ENCODE data around the gene CCM2.

DNA sequence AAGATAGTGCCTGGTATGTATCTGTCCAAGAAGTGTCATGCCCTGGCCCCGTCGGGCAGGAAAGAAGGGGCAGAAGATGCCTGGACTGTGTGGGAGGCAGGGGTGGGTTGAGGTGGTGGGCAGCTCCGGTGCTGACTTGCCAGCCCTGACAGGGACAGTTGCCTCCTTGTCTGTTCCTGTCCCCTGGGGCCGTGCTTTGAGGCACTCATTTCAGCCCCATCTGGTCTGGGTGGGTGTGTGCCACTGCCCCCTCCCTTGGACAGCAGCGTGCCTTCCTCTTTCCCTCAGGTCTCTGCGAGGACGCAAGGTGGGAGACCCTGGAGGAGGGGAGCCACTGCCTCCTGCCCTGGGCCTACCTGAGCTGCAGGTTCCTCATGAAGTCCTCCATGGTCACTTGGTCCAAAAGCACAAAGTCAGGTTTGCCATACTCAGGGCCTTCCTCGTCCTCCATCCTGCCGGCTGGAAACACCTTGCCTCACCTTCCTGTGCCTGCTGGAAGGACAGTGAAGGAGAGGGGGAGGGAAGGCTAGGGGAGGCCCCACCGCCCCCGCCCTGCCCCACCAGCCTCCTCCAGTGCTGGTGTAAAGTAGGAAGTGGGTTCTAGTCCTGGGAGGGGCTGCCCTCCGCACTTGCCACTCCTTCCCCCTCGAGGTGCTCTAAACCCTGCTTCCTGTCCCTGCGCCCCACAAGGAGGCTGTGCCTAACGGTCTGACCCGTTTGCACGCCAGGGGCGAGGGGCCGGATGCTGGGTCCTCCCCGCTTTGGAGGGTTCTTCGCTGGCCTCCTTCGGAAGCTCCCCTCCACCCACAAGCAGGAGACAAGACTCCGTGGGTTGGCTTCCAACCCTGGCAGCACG, 21.3 kb upstream of the CCM2 start, which contains the start of gene MYO1G:
- TF ChIP-seq, protein P1, sequence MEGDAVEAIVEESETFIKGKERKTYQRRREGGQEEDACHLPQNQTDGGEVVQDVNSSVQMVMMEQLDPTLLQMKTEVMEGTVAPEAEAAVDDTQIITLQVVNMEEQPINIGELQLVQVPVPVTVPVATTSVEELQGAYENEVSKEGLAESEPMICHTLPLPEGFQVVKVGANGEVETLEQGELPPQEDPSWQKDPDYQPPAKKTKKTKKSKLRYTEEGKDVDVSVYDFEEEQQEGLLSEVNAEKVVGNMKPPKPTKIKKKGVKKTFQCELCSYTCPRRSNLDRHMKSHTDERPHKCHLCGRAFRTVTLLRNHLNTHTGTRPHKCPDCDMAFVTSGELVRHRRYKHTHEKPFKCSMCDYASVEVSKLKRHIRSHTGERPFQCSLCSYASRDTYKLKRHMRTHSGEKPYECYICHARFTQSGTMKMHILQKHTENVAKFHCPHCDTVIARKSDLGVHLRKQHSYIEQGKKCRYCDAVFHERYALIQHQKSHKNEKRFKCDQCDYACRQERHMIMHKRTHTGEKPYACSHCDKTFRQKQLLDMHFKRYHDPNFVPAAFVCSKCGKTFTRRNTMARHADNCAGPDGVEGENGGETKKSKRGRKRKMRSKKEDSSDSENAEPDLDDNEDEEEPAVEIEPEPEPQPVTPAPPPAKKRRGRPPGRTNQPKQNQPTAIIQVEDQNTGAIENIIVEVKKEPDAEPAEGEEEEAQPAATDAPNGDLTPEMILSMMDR (IDR thresholded peaks at IDR 0.05): no peak
- no peak for TF ChIP-seq POLR2A (IDR thresholded peaks at IDR 0.05)

Data from tibial nerve (tissue), 3 donors.